T-helper 9 cell (primary cell): Measurements from ENCODE around the gene FAM110D.

Experiments
- DNase-seq: peaks from one replicate; pipeline ENCODE4 v3.0.0-alpha.2; 2020

The FAM110D gene

DNA sequence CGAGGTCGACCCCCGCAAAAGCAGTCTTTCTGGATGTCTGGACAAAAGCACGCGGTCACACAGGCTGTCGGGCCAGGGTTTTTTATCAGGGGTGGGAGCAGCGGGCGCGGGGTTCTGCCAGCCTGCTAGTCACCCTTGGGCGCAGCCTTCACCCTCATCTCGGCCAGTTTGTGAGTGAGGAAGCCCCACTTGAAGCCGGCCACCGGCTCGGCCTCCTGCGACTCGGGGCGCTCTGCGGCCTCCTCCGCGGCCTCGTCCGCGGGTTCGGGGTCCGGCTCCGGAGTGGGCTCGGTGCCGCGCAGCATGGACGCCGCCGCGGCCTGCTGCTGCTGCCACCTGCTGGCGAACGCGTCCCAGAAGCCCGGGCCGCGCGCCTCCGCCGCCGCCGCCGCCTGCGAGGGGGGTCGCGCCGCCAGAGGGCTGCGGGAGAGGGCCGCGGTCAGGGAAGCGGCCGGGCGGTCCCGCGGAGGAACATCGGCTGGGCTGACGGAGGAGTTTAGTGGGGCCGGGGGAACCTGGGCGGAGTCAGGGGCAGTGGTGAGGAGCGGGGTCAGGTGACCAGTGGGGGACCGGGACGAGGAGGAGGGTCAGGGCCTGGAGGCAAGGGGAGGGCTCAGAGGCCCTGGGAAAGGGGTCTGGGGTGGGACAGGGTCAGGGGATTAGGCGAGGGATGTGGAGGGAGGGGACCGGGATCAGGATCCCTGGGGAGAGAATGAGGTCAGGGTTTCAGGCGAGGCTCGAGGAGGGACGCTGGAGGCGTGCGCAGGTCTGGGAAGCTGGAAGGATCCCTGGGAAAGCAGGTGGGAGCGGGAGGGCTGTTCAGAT, 5.4 kb downstream of the FAM110D start:
- peak; percentile 53 for DNase-seq

GRCh38 chr1:26164861-26165842, 6.3 kb downstream of the FAM110D start:
- DNase-seq, result no peak

GRCh38 chr1:26166719-26167281, 7.9 kb downstream of the FAM110D start:
- DNase-seq, result no peak

GRCh38 chr1:26168410-26169197, 9.7 kb downstream of the FAM110D start, which contains the start of gene C1orf232:
Gene C1orf232 (minus strand): TSS chr1:26168963. CDS start chr1:26168499, 464 bp downstream.
- DNase-seq, result no peak

DNA sequence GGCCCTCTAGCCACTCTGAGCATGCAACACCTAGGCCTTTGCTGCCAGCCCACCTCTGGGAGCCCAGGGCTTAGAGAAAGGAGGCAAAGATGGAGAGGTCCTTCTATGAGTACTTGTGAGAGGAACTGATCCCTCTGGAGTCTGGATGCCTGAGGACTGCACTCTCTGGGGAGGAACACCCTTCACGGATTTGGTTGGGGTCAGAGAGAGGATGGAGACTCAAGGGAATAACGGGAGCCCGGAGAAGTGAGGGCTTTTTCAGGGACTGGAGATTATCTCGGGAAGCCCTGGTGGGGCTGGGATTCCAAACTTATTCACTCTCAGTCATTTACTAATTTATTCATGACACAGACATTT, 10.3 kb downstream of the FAM110D start:
- no peak for DNase-seq

- DNase-seq, result peak; percentile 76
These were observed 11.0 kb downstream of the FAM110D start, which contains the start of gene ZNF593 for GRCh38 chr1:26169669-26170471. Gene ZNF593 (plus strand): TSS chr1:26169908. CDS start chr1:26169984, 76 bp downstream.

- DNase-seq, result no peak
These were observed 11.6 kb downstream of the FAM110D start for GRCh38 chr1:26170472-26170821.

- DNase-seq, result no peak
These were observed 12.5 kb downstream of the FAM110D start, which contains the start of gene ZNF593OS for GRCh38 chr1:26171084-26172072. Gene ZNF593OS (minus strand): TSS chr1:26171832. CDS start chr1:26171661, 171 bp downstream.

DNA sequence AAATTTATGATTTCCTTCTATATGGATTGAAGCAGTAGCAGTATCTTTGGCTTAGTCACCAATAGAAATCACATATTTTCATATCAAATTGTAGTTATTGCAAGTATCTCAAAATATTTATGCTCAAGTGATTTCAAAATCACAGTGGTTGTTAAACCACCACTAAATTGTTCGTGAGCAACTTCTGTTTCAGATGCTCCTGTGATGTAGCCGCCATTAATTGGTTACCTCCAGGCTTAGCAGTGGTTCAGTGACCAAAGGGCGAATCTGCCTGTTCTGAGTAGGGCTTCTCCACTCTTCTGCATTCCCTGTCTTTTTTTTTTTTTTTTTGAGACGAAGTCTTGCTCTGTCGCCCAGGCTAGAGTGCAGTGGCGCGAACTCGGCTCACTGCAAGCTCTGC, 16.5 kb downstream of the FAM110D start:
- DNase-seq, result no peak

GRCh38 chr1:26177182-26177684, 18.4 kb downstream of the FAM110D start, which contains the start of gene CNKSR1:
Gene CNKSR1 (plus strand): TSS chr1:26177491. CDS start chr1:26177548, 57 bp downstream.
- DNase-seq, result no peak

- no peak for DNase-seq
These were observed 21.2 kb downstream of the FAM110D start for GRCh38 chr1:26180010-26180506.

DNA sequence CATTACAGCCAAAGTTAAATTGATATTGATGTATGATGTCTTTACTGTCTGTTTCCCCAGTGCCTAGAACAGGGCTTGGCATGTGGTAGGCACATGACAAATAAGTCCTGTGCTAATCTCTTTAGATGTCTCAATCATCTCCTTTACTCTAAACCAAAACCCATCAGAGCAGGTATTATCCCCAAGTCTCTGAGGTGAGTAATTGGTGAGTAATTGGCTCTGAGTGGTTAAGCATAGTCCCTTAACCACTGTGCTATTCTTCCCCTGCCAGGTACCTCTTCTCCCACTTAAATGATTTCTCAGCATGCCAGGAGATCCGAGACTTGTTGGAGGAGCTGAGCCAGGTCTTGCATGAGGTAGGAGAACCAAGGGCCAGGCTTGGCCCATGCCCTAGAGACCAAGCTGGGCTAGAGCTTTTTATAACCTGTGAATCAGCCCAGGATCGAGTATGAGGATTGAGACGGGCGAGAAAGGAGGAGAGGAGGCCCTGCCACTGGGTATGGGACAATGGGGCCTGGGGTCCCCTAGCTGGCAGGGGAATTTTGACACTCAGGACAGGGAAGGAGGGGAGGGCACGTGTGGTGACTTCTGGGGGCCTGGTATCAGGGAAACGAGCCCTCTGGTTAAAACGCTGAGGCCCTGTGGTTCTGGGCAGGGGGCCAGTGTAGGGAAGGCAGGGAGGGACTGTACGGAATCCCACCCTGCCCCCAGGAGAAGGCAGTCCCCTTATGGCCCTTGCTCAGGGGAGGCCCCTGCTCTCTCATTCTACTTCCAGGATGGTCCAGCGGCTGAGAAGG, 22.9 kb downstream of the FAM110D start:
- no peak for DNase-seq

DNA sequence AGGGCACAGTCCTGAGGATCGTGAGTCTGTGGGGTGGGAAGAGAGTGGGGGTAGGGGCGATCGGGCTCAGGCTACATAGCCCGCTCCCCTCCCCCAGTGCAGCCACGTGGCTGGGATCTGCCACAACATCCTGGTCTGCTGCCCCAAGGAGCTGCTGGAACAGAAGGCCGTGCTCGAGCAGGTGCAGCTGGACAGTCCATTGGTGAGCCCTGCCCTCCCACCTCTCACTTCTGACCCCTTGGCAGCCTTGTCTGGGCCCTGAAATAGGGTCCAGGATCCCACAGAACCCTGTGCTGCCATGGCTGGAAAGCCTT, 23.5 kb downstream of the FAM110D start:
- DNase-seq, result no peak

DNA sequence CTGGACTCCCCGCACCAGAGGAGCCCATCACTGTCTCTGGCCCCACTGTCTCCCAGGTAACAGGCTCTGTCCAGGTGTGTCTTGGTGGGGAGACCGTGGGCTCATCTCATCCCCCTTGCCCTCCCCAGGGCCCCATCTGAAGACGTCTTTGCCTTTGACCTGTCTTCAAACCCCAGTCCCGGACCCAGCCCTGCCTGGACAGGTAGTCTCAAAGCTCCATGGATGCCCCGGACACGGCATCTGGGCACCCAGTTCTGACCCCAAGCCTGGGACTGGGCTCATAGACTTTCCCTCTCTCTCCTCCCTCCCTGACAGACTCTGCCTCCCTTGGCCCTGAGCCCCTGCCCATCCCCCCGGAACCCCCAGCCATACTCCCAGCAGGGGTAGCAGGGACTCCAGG, 25.2 kb downstream of the FAM110D start:
- DNase-seq, result no peak

DNA sequence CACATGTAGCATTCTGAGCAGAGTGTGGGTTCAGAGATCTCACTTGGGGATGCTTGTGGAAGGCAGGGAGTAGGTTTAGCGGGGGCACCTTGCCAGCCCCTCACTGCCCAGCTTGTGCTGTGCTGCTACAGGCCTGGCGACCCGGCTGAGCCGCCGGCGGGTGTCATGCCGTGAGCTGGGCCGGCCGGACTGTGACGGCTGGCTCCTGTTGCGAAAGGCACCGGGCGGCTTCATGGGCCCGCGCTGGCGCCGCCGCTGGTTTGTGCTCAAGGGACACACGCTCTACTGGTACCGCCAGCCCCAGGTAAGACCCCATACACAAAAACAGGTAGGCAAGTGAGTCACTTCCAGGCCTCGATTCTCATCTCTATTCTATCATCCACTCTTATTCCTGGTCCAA, 26.0 kb downstream of the FAM110D start:
- DNase-seq, result no peak

DNA sequence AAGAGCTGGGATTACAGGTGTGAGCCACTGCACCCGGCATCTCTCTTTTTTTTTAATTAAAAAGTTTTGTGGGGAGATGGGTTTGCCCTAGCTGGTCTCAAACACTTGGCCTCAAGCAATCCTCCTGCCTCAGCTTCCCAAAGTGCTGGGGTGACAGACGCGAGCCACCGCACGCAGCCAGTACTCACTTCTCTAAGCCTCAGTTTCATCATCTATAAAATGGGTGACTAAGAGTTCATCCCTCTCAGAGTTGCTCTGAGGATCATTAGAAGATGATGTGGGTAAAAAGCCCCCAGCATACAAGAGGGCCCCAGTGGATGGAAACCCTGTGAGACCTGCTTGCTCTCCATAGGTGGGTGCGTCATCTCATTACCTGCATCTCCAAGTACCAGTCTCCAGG, 29.0 kb downstream of the FAM110D start:
- no peak for DNase-seq

DNA sequence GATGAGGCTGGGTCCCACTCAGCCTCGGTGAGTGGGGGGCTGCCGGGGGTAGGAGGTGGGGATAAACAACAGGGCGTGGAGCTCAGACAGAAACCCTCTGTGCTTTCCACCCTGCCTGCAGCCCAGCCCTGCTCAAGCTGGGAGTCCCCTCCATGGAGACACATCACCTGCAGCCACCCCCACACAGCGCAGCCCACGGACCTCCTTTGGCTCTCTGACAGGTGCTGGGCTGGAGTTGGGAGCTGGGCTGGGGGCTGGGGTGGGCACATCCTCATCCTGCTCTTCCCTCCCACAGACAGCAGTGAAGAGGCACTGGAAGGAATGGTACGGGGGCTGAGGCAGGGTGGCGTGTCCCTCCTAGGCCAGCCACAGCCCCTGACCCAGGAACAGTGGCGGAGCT, 29.6 kb downstream of the FAM110D start:
- DNase-seq, result no peak

DNA sequence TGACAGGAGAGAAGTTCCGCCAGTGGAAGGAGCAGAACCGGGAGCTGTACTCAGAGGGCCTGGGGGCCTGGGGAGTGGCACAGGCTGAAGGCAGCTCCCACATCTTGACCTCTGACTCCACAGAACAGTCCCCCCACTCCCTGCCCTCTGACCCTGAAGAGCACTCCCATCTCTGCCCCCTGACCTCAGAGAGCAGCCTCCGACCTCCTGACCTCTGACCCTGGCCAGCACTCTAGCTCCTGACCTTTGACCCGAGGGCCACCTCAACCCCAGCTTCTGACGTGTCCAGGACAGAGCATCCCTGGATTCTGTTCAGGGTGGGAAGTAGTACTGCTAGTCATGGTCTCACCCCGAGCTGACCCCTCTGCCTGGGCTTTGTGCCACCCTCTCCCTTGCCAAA, 30.5 kb downstream of the FAM110D start:
- no peak for DNase-seq

DNA sequence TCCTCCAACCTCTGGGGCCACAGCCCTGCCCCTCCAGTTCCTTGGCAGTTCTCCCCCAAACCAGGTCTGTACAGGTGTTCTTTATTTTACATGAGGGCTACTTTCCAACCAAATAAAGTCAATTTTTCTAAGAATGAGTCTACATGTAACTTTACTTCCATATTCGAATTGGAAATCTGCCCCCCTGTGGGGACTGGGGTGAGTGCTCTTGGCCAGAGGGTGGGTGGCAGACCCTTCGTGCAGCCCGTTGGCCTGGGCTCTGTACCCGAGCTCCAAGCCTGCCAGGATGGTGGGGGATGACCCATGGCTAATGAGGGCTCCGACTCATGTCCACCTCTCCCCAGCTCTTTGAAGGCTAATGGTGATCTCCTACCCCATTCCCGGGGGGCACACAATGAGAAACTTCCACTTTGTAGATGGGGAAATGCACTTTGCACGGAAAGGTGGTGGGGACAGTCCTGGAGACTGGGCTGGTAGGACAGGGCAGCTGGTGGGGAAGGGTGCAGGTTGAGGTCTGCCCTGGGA, 30.9 kb downstream of the FAM110D start:
- no peak for DNase-seq
